GDM1 (cell line): ENCODE data around the gene RNF103.
"Not testable (repeated sequence)": the region's sequence is repeated elsewhere in the genome, so short reads cannot be mapped to it uniquely, and the experiment has no call there.

Source experiments
- DNase-seq: peaks from one replicate; lab custom pipeline; 2025; lab: John Stamatoyannopoulos, UW

RNF103 gene

GRCh38 chr2:86623494-86624266 is at the start of gene RNF103:
Gene RNF103 (minus strand): TSS chr2:86623865. CDS start chr2:86622886, 979 bp downstream.
- DNase-seq = peak; percentile 89

- no peak for DNase-seq
Measured at GRCh38 chr2:86673011-86673410, 49.3 kb upstream of the RNF103 start.

GRCh38 chr2:86672027-86672545 is 48.4 kb upstream of the RNF103 start:
- DNase-seq = no peak

GRCh38 chr2:86671337-86671981 is 47.8 kb upstream of the RNF103 start:
- no peak for DNase-seq

GRCh38 chr2:86669323-86669722 is 45.7 kb upstream of the RNF103 start:
- not testable (repeated sequence) for DNase-seq

GRCh38 chr2:86661333-86661732 is 37.7 kb upstream of the RNF103 start:
- DNase-seq = no peak

GRCh38 chr2:86650188-86650587 is 26.5 kb upstream of the RNF103 start:
- no peak for DNase-seq

GRCh38 chr2:86649119-86649947 is 25.7 kb upstream of the RNF103 start:
- no peak for DNase-seq

GRCh38 chr2:86648681-86649080 is 25.0 kb upstream of the RNF103 start:
- DNase-seq = no peak

- no peak for DNase-seq
Measured at GRCh38 chr2:86646865-86647264, 23.2 kb upstream of the RNF103 start.

GRCh38 chr2:86646329-86646728 is 22.7 kb upstream of the RNF103 start:
- DNase-seq = no peak

- no peak for DNase-seq
Measured at GRCh38 chr2:86645752-86646151, 22.1 kb upstream of the RNF103 start.

GRCh38 chr2:86638712-86639111 is 15.0 kb upstream of the RNF103 start:
- DNase-seq = no peak

- DNase-seq = no peak
Measured at GRCh38 chr2:86636842-86637241, 13.2 kb upstream of the RNF103 start.

GRCh38 chr2:86634352-86634751 is 10.7 kb upstream of the RNF103 start:
- no peak for DNase-seq

GRCh38 chr2:86633155-86633651 is 9.5 kb upstream of the RNF103 start:
- no peak for DNase-seq

GRCh38 chr2:86632672-86633071 is 9.0 kb upstream of the RNF103 start:
- DNase-seq = no peak

GRCh38 chr2:86631846-86632485 is 8.3 kb upstream of the RNF103 start:
- DNase-seq = no peak

- no peak for DNase-seq
Measured at GRCh38 chr2:86628091-86628522, 4.4 kb upstream of the RNF103 start.

GRCh38 chr2:86627550-86627949 is 3.9 kb upstream of the RNF103 start:
- DNase-seq = no peak

GRCh38 chr2:86625096-86625495 is 1.4 kb upstream of the RNF103 start:
- DNase-seq = no peak

GRCh38 chr2:86624267-86624547 is 542 bp upstream of the RNF103 start:
- no peak for DNase-seq
